ENCODE measurements around the gene TRPM2.
"Not testable (repeated sequence)": the region's sequence is repeated elsewhere in the genome, so short reads cannot be mapped to it uniquely, and the experiment has no call there.

Gene TRPM2

DNA sequence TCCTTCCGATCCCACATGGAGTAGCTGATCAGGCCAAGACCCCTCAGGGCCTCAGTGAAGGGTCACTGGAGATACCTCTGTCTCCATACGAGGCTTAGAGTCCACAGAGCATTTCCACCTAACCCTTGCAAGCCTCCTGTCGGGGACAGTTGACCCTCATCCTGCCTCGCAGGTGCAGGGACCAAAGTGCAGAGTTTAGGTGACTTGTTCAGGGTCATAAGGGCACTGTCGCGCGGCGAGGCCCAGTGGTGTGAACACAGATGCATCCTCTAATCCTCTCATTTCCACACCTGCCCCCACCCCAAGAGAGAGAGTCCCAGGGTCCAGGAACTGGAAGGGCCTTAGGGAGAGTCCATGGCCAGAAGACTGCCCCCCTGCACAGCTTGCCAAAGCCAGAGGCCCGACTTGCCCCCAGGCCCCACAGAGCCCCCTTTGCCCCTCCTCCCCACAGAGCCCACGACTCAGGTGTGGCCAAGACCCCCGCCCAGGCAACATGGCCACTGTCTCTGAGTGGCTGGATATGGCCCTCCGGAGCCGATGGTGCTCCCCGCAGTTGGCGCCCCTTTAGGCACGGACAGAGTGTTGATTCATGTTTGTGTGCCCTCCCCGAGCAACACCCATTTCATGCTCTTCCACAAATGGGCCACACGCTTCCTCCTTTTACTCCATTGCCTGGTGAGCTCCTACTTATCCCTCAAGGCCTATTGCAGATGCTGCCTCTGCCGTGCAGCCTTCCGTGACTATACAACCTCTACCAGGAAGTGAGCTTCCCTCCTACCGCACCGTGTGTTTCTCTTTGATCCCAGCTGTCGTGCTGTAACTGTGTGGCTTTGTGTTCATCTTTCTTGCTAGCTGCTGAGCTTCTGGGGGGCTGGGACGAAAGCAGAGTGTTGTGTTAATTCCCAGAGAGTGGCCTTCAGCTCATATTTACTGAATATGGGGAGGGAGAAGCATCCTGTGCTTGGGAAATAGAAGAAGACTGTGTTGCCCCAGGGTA lies 1.7 kb downstream of the TRPM2 start:
- Histone ChIP-seq H3K36me3 (ENCODE audit: control insufficient read depth in 2 of 2, insufficient read depth in 2 of 2, low read length in 2 of 2) (no peaks in the 10 kb centered on the region), H3K9ac (ENCODE audit: low read depth in 1 of 2, low read length in 2 of 2) (no peak overlapping the region), H3K4me3 (ENCODE audit: low read length in 2 of 2) (peak overlapping the region in 1 of 2 donors; percentile 51), H3K27ac (ENCODE audit: low read depth in 2 of 2, low read length in 2 of 2) (no peak overlapping the region), H3K4me1 (ENCODE audit: control insufficient read depth in 2 of 2, insufficient read depth in 2 of 2, low read length in 2 of 2) (peaks cover 0 to 3% of the 10 kb centered on the region in 2 donors), H3K9me3 (ENCODE audit: control insufficient read depth in 2 of 2, low read length in 2 of 2) (no peaks in the 10 kb centered on the region), H3K27me3 (ENCODE audit: control insufficient read depth in 2 of 2, insufficient read depth in 2 of 2, low read length in 2 of 2) (peaks cover 4 to 13% of the 10 kb centered on the region in 2 donors)

DNA sequence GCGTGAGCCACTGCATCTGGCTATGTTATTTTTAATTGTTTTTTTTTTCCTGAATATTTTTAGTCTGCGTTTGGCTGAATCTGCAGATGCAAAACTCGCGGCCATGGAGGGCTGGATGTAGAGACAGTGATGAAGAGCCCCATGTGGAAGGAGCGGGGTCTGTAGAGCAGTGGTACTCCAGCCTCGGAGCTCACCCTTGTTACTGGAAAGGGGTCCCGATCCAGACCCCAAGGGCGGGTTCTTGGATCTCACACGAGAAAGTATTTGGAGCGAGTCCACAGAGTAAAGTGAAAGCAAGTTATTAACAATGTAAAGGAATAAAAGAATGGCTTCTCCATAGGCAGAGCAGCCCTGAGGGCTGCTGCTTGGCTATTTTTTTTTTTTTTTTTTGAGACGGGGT lies 2.7 kb downstream of the TRPM2 start:
- Histone ChIP-seq H3K27me3 (ENCODE audit: control insufficient read depth in 2 of 2, insufficient read depth in 2 of 2, low read length in 2 of 2) (peaks cover 2 to 8% of the 10 kb centered on the region in 2 donors), H3K36me3 (ENCODE audit: control insufficient read depth in 2 of 2, insufficient read depth in 2 of 2, low read length in 2 of 2) (no peaks in the 10 kb centered on the region), H3K9me3 (ENCODE audit: control insufficient read depth in 2 of 2, low read length in 2 of 2) (no peaks in the 10 kb centered on the region), H3K4me1 (ENCODE audit: control insufficient read depth in 2 of 2, insufficient read depth in 2 of 2, low read length in 2 of 2) (peaks cover 0 to 3% of the 10 kb centered on the region in 2 donors), H3K9ac (ENCODE audit: low read depth in 1 of 2, low read length in 2 of 2) (no peak overlapping the region), H3K27ac (ENCODE audit: low read depth in 2 of 2, low read length in 2 of 2) (no peak overlapping the region), H3K4me3 (ENCODE audit: low read length in 2 of 2) (no peak overlapping the region)

DNA sequence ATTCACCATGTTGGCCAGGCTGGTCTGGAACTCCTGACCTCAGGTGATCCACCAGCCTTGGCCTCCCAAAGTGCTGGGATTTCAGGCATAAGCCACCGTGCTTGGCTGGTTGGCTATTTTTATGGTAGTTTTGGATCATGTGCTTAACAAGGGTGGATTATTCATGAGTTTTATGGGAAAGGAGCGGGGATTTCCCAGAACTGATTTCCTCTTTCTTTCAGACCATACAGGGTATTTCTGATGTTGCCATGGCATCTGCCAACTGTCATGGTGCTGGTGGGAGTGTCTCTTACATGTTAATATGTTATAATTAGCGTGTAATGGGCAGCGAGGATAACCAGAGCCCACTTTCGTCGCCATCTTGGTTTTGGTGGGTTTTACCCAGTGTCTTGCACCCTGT lies 3.2 kb downstream of the TRPM2 start:
- no peaks in the 10 kb centered on the region for H3K9me3 ChIP-seq (ENCODE audit: control insufficient read depth in 2 of 2, low read length in 2 of 2)

DNA sequence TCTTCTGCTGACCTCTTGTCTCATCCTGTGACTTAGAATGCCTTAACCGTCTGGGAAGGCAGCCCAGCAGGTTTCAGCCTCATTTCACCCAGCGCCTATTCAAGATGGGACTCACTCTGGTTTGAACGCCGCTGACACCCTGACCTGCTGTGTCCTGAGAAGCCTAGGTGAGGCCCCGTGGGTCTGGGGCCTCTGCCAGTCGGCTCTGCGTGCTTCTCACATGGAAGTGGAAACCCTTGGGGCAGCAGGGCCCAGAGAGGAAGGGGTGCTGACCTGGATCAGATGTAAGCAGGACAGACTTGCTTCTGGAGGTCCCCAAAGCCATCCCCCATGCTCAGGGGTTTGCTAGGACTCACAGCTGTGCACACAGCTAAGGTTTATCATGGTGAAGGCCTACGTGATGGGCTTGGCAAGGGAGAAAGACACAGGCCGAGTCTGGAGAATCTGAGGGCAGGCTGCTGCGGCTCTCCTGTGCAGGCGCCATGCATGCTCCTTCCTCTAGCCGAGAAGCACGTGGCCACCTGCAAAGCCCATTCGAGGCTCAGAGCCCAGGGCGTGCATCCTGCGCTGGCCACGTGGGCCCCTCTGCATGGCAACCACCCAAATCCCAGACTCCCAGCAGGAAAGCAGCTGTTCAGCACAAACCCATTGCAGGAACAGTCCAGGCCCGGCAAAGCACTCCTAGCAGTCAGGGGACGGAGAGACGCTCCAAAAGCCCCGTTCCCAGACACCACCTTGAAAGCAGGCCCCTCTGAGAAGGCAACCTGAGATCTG lies 3.8 kb downstream of the TRPM2 start:
- Histone ChIP-seq H3K27ac (ENCODE audit: low read depth in 2 of 2, low read length in 2 of 2) (no peak overlapping the region), H3K4me1 (ENCODE audit: control insufficient read depth in 2 of 2, insufficient read depth in 2 of 2, low read length in 2 of 2) (peaks cover 0 to 2% of the 10 kb centered on the region in 2 donors), H3K27me3 (ENCODE audit: control insufficient read depth in 2 of 2, insufficient read depth in 2 of 2, low read length in 2 of 2) (no peaks in the 10 kb centered on the region), H3K4me3 (ENCODE audit: low read length in 2 of 2) (no peak overlapping the region), H3K9me3 (ENCODE audit: control insufficient read depth in 2 of 2, low read length in 2 of 2) (no peaks in the 10 kb centered on the region), H3K9ac (ENCODE audit: low read depth in 1 of 2, low read length in 2 of 2) (no peak overlapping the region), H3K36me3 (ENCODE audit: control insufficient read depth in 2 of 2, insufficient read depth in 2 of 2, low read length in 2 of 2) (no peaks in the 10 kb centered on the region)

More for the DNA sequence above, 3.2 kb downstream of the TRPM2 start:
- peaks cover 0 to 3% of the 10 kb centered on the region in 2 donors for H3K4me1 ChIP-seq (ENCODE audit: control insufficient read depth in 2 of 2, insufficient read depth in 2 of 2, low read length in 2 of 2)
- no peak overlapping the region for H3K27ac ChIP-seq (ENCODE audit: low read depth in 2 of 2, low read length in 2 of 2)
- H3K27me3 ChIP-seq (ENCODE audit: control insufficient read depth in 2 of 2, insufficient read depth in 2 of 2, low read length in 2 of 2), result peaks cover 0 to 3% of the 10 kb centered on the region in 2 donors
- H3K4me3 ChIP-seq (ENCODE audit: low read length in 2 of 2), result no peak overlapping the region
- no peaks in the 10 kb centered on the region for H3K36me3 ChIP-seq (ENCODE audit: control insufficient read depth in 2 of 2, insufficient read depth in 2 of 2, low read length in 2 of 2)
- no peak overlapping the region for H3K9ac ChIP-seq (ENCODE audit: low read depth in 1 of 2, low read length in 2 of 2)

DNA sequence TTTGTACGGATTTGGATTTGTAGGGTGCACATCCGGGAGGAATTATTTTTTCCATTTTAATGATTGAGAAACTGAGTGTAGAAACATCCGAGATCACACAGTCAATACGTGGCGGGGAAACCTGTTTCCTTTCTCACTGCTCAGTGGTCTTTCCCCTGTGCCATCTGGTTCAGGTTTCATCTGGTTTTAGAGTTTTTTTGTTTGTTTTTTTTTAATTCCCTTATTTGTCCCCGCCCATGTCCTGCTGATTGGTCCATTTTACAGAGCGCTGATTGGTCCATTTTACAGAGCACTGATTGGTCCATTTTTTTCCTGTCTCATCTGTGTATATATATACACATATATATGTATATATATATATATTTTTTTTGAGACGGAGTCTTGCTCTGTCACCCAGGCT lies 6.0 kb downstream of the TRPM2 start:
- no peak overlapping the region for H3K27ac ChIP-seq (ENCODE audit: low read depth in 2 of 2, low read length in 2 of 2)
- H3K27me3 ChIP-seq (ENCODE audit: control insufficient read depth in 2 of 2, insufficient read depth in 2 of 2, low read length in 2 of 2), result no peaks in the 10 kb centered on the region
- H3K4me3 ChIP-seq (ENCODE audit: low read length in 2 of 2), result no peak overlapping the region
- no peaks in the 10 kb centered on the region for H3K4me1 ChIP-seq (ENCODE audit: control insufficient read depth in 2 of 2, insufficient read depth in 2 of 2, low read length in 2 of 2)
- no peaks in the 10 kb centered on the region for H3K9me3 ChIP-seq (ENCODE audit: control insufficient read depth in 2 of 2, low read length in 2 of 2)
- H3K9ac ChIP-seq (ENCODE audit: low read depth in 1 of 2, low read length in 2 of 2), result no peak overlapping the region
- no peaks in the 10 kb centered on the region for H3K36me3 ChIP-seq (ENCODE audit: control insufficient read depth in 2 of 2, insufficient read depth in 2 of 2, low read length in 2 of 2)

DNA sequence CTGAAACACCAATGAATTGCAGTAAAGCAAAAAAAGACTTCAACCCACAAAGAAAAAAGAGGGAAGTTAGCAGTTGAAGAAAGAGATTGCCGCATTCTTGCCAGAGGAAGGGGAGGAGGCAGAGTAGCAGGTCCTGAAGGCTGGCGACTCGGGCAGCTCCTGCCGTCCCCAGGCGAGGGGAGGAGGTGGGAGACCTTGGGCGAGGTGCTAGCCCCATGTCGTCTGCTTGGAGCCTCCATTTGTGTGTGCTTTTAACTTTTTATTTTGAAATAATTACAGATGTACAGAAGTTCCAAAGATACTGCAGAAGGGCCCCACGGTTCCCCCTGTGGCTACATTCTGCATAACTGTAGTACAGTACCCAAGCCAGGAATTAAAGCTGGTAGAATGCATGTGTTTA lies 6.7 kb downstream of the TRPM2 start:
- H3K9me3 ChIP-seq (ENCODE audit: control insufficient read depth in 2 of 2, low read length in 2 of 2), result no peaks in the 10 kb centered on the region
- H3K27ac ChIP-seq (ENCODE audit: low read depth in 2 of 2, low read length in 2 of 2), result no peak overlapping the region
- H3K4me1 ChIP-seq (ENCODE audit: control insufficient read depth in 2 of 2, insufficient read depth in 2 of 2, low read length in 2 of 2), result no peaks in the 10 kb centered on the region
- no peak overlapping the region for H3K9ac ChIP-seq (ENCODE audit: low read depth in 1 of 2, low read length in 2 of 2)
- H3K27me3 ChIP-seq (ENCODE audit: control insufficient read depth in 2 of 2, insufficient read depth in 2 of 2, low read length in 2 of 2), result no peaks in the 10 kb centered on the region
- H3K36me3 ChIP-seq (ENCODE audit: control insufficient read depth in 2 of 2, insufficient read depth in 2 of 2, low read length in 2 of 2), result no peaks in the 10 kb centered on the region
- no peak overlapping the region for H3K4me3 ChIP-seq (ENCODE audit: low read length in 2 of 2)

DNA sequence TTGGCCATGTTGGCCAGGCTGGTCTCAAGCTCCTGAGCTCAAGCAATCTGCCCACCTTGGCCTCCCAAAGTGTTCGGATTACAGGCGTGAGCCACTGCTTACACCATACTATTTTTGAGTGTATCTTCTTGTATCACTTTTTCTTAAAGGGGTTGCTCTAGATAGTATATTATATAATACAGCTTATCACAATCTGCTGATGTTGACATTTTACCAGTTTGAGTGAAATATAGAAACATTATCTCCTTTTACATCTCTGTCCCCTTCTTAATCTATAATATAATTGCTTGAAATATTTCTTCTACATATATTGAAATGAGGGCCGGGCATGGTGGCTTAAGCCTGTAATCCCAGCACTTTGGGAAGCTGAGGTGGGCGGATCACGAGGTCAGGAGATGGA lies 8.5 kb downstream of the TRPM2 start:
- not testable (repeated sequence) for H3K9ac ChIP-seq (ENCODE audit: low read depth in 1 of 2, low read length in 2 of 2); H3K27ac ChIP-seq (ENCODE audit: low read depth in 2 of 2, low read length in 2 of 2); H3K36me3 ChIP-seq (ENCODE audit: control insufficient read depth in 2 of 2, insufficient read depth in 2 of 2, low read length in 2 of 2); H3K4me3 ChIP-seq (ENCODE audit: low read length in 2 of 2); H3K27me3 ChIP-seq (ENCODE audit: control insufficient read depth in 2 of 2, insufficient read depth in 2 of 2, low read length in 2 of 2); H3K9me3 ChIP-seq (ENCODE audit: control insufficient read depth in 2 of 2, low read length in 2 of 2); H3K4me1 ChIP-seq (ENCODE audit: control insufficient read depth in 2 of 2, insufficient read depth in 2 of 2, low read length in 2 of 2)

DNA sequence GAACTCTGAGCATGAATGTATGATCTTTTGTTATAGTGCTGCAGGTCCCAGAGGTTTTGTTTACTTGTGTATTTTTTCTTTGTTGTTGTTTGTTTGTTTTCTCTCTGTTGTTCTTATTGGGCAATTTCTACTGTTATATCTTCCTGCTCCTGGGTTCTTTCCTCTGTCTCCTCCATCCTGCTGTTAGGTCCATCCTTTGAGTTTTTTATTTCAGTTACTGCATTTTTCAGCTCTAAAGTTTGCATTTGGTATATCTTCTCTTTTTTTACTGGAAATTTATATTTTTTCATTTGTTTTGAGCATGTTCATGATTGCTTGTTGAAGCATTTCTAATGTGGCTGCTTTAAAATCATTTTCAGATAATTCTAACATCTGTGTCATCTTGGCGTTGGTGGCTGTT lies 9.9 kb downstream of the TRPM2 start:
- Histone ChIP-seq H3K9ac (ENCODE audit: low read depth in 1 of 2, low read length in 2 of 2) (no peak overlapping the region), H3K4me1 (ENCODE audit: control insufficient read depth in 2 of 2, insufficient read depth in 2 of 2, low read length in 2 of 2) (no peaks in the 10 kb centered on the region), H3K36me3 (ENCODE audit: control insufficient read depth in 2 of 2, insufficient read depth in 2 of 2, low read length in 2 of 2) (no peaks in the 10 kb centered on the region), H3K4me3 (ENCODE audit: low read length in 2 of 2) (no peak overlapping the region), H3K27ac (ENCODE audit: low read depth in 2 of 2, low read length in 2 of 2) (no peak overlapping the region), H3K27me3 (ENCODE audit: control insufficient read depth in 2 of 2, insufficient read depth in 2 of 2, low read length in 2 of 2) (no peaks in the 10 kb centered on the region), H3K9me3 (ENCODE audit: control insufficient read depth in 2 of 2, low read length in 2 of 2) (no peaks in the 10 kb centered on the region)

DNA sequence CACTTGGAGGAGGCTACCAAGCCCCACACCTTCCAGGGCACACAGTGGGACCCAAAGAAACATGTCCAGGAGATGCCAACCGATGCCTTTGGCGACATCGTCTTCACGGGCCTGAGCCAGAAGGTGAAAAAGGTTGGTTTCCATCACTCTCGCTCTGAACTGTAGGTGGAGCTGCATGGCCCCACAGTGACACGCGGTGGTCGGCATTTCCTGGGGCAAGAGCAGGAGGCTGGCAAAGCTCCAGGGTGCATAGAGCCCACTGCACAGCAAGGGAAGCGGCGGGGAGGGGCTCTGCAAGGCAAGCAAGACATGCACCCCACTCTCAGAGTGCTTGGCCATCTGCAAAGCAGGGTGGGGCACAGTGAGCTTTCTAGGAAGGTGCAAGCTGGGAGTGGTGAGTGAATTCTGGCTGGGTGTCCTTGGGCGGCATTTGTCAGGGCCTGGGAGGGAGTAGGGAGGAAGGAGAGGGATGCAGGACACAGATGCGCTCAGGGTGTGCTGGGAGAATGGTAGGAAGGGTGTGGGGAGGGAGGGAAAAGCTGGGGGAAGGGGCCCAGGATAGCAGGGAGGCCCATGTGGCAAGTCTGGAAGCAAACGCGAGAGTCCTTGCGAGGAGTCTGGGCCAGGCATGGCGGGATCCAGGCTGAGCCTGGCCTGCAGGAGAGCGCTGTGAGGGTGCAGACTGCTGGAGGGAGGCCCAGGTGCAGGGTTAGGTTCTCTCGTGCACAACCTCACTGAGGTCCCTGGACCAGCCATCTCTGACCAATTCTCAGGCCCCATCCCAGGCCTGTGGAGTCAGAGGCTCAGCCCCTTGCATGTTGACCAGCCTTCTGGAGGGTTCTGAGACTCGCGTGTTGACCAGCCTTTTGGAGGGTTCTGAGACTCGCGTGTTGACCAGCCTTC lies 11.0 kb downstream of the TRPM2 start:
- H3K4me3 ChIP-seq (ENCODE audit: low read length in 2 of 2), result no peak overlapping the region
- H3K9ac ChIP-seq (ENCODE audit: low read depth in 1 of 2, low read length in 2 of 2), result no peak overlapping the region
- H3K36me3 ChIP-seq (ENCODE audit: control insufficient read depth in 2 of 2, insufficient read depth in 2 of 2, low read length in 2 of 2), result no peaks in the 10 kb centered on the region
- H3K4me1 ChIP-seq (ENCODE audit: control insufficient read depth in 2 of 2, insufficient read depth in 2 of 2, low read length in 2 of 2), result no peaks in the 10 kb centered on the region
- no peaks in the 10 kb centered on the region for H3K9me3 ChIP-seq (ENCODE audit: control insufficient read depth in 2 of 2, low read length in 2 of 2)
- peaks cover 0 to 4% of the 10 kb centered on the region in 2 donors for H3K27me3 ChIP-seq (ENCODE audit: control insufficient read depth in 2 of 2, insufficient read depth in 2 of 2, low read length in 2 of 2)
- H3K27ac ChIP-seq (ENCODE audit: low read depth in 2 of 2, low read length in 2 of 2), result no peak overlapping the region

Measured in mucosa of rectum (tissue), 2 donors.